Peyer's patch (tissue), 4 donors: ENCODE measurements around the gene TRAPPC10.
"Not testable (repeated sequence)": the region's sequence is repeated elsewhere in the genome, so short reads cannot be mapped to it uniquely, and the experiment has no call there.

Source experiments
- CTCF ChIP-seq, 6 experiments: fragments of 450-650 bp in 4 of 6; fragments of 200-600 bp in 2 of 6; sonication (generic) in 1 of 6; IDR thresholded peaks; one replicate each; pipeline ENCODE4 v1.5.1; 2017 to 2019; ENCODE audit warnings: antibody characterized with exemption in 6 of 6, mild to moderate bottlenecking in 3 of 6, moderate library complexity in 1 of 6
- POLR2A ChIP-seq, 2 donors: fragments of 450-650 bp; IDR thresholded peaks; one replicate each; pipeline ENCODE4 v1.5.1; 2017; ENCODE audit warnings: antibody characterized with exemption in 2 of 2, mild to moderate bottlenecking in 2 of 2, moderate library complexity in 2 of 2

GRCh38 chr21:44134732-44135131 lies 122.6 kb downstream of the TRAPPC10 start:
- not testable (repeated sequence) for TF ChIP-seq CTCF, POLR2A (IDR thresholded peaks at IDR 0.05)
